Activated CD8-positive, alpha-beta T cell treated with anti-CD3 and anti-CD28 coated beads for 36 hours (primary cell): ENCODE measurements around the gene PBLD. TPM values are rescaled to one million over a fixed set of nuclear protein-coding genes. Genes with fewer than 3 reads are reported as not detected.

Experiments
- ATAC-seq: fragments of 200-7000 bp; cut with Tn5 transposase; one replicate; pipeline ENCODE4 v1.10.0; 2021; ENCODE audit warnings: mild to moderate bottlenecking, moderate library complexity
- CTCF ChIA-PET: fragments of 350-600 bp; sonication (Branson Sonifier 250); formaldehyde crosslinking; loops from one replicate; lab custom pipeline; 2021; ENCODE audit warnings: antibody characterized with exemption; lab: Charles Lee
- POLR2A ChIA-PET: fragments of 350-600 bp; sonication (Branson Sonifier 250); formaldehyde crosslinking; loops from one replicate; lab custom pipeline; 2021; ENCODE audit warnings: antibody characterized with exemption; lab: Charles Lee
- DNase-seq: peaks from one replicate; pipeline ENCODE4 v3.0.0-alpha.2; 2020
- H3K27ac Mint-ChIP-seq: one replicate; pipeline ENCODE4 v1.8.0; 2021; ENCODE audit warnings: mild to moderate bottlenecking, mixed read lengths
- H3K27me3 Mint-ChIP-seq: one replicate; pipeline ENCODE4 v1.8.0; 2021; ENCODE audit warnings: mixed read lengths
- H3K36me3 Mint-ChIP-seq: one replicate; pipeline ENCODE4 v1.8.0; 2021; ENCODE audit warnings: low read depth, mixed read lengths
- H3K4me1 Mint-ChIP-seq: one replicate; pipeline ENCODE4 v1.8.0; 2021; ENCODE audit warnings: low read depth, mixed read lengths
- H3K4me3 Mint-ChIP-seq: one replicate; pipeline ENCODE4 v1.8.0; 2021; ENCODE audit warnings: mild to moderate bottlenecking, moderate library complexity, mixed read lengths
- H3K9me3 Mint-ChIP-seq: one replicate; pipeline ENCODE4 v1.8.0; 2021; ENCODE audit warnings: mixed read lengths
- intact Hi-C: fragments of 100-400 bp; cut with micrococcal nuclease; formaldehyde crosslinking; loops from one replicate; pipeline ENCODE4 v1.10.0; 2022
- total RNA-seq, 2 experiments: library from RNA; stranded (reverse); gene quantifications; one replicate each; pipeline ENCODE4 v1.2.3, GENCODE V29; 2021
- TF ChIP-seq, protein P1 (sequence below): fragments of 200-600 bp; IDR thresholded peaks from one replicate; pipeline ENCODE4 v1.8.0; 2022; ENCODE audit warnings: antibody characterized with exemption, mild to moderate bottlenecking

Gene PBLD
- total RNA-seq: under 1 TPM; 0.77 to 0.85 TPM

- Mint-ChIP-seq H3K4me3 (peak within 1 kb of the TSS; percentile 94), H3K4me1 (peaks cover 44% of the 10 kb centered on the region), H3K27ac (peak within 1 kb of the TSS; percentile 100), H3K9me3 (no peaks in the 10 kb centered on the region), H3K36me3 (peaks cover 48% of the 10 kb centered on the region), H3K27me3 (no peaks in the 10 kb centered on the region)
- intact Hi-C loops: no loop called here
- CTCF ChIA-PET: interaction anchor here (0.8 to 4.8 kb wide), 9 partner anchors 9 to 122 kb away, joined by 3 to 21 read pairs (median 5); no protein-coding TSS in a partner anchor
- ATAC-seq (peak; percentile 22), DNase-seq (peak; percentile 70)
- POLR2A ChIA-PET: interaction anchor here (0.7 to 4.7 kb wide), 19 partner anchors 11 to 756 kb away, joined by 3 to 44 read pairs (median 3); partner anchors contain the start of genes DDX21, DNA2, HERC4 and SRGN
- TF ChIP-seq, protein P1, sequence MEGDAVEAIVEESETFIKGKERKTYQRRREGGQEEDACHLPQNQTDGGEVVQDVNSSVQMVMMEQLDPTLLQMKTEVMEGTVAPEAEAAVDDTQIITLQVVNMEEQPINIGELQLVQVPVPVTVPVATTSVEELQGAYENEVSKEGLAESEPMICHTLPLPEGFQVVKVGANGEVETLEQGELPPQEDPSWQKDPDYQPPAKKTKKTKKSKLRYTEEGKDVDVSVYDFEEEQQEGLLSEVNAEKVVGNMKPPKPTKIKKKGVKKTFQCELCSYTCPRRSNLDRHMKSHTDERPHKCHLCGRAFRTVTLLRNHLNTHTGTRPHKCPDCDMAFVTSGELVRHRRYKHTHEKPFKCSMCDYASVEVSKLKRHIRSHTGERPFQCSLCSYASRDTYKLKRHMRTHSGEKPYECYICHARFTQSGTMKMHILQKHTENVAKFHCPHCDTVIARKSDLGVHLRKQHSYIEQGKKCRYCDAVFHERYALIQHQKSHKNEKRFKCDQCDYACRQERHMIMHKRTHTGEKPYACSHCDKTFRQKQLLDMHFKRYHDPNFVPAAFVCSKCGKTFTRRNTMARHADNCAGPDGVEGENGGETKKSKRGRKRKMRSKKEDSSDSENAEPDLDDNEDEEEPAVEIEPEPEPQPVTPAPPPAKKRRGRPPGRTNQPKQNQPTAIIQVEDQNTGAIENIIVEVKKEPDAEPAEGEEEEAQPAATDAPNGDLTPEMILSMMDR: no peak
Observed at GRCh38 chr10:68332259-68333057, at the start of gene PBLD. PBLD (minus strand) TSS chr10:68332928; CDS start chr10:68306844, 26,084 bp downstream.

DNA sequence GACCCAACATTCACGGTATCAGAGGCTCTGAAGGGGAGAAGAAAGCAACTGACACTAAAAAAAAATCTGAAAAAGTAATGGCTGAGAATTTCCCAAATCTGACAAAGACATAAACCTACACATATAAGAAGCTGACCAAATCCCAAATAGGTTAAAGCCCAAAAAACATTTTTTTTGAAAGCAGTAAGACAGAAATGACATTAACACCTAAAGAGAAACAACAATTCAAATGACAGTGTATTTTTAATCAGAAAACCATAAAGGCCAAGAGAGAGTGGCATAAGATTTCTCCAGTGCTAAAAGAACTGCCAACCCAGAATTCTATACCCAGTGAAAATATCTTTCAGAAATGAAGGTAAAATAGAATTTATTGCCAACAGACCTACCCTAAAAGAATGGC lies 38.9 kb upstream of the PBLD start:
- POLR2A ChIA-PET: interaction anchor here (0.6 kb wide), 1 partner anchor 16 kb away, joined by 3 read pairs; no protein-coding TSS in a partner anchor
- no peak overlapping the region for H3K27ac Mint-ChIP-seq
- H3K4me3 Mint-ChIP-seq: no peak overlapping the region
- CTCF ChIA-PET: interaction anchor here (1.8 kb wide), 1 partner anchor 23 kb away, joined by 4 read pairs; no protein-coding TSS in a partner anchor
- TF ChIP-seq, protein P1: no peak
- DNase-seq (no peak), ATAC-seq (no peak)
- H3K27me3 Mint-ChIP-seq: no peaks in the 10 kb centered on the region
- peaks cover 7% of the 10 kb centered on the region for H3K9me3 Mint-ChIP-seq
- no peaks in the 10 kb centered on the region for H3K4me1 Mint-ChIP-seq
- H3K36me3 Mint-ChIP-seq: peaks cover 47% of the 10 kb centered on the region
- intact Hi-C loops: no loop called here

DNA sequence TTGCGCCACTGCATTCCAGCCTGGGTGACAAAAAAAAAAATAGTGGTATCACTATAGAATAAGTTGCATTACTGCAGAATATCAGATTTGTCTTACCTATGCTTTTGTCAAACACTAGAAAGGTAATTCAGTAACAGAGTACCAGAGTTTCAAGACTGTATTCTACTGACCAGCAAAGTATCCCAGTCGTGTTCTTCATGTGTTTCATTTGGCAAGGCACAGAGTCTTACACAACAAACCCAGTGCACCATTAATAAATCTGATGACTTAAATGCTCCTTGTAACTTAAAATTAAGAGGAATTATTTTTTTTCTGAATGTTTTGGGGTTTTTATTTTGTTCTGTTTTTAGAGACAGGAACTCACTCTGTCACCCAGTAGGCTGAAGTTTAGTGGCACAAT lies 34.4 kb upstream of the PBLD start:
- Mint-ChIP-seq H3K4me3 (no peak overlapping the region), H3K27ac (no peak overlapping the region), H3K27me3 (no peaks in the 10 kb centered on the region), H3K9me3 (peaks cover 3% of the 10 kb centered on the region), H3K36me3 (peaks cover 21% of the 10 kb centered on the region), H3K4me1 (peaks cover 3% of the 10 kb centered on the region)
- POLR2A ChIA-PET: no interaction called here
- ATAC-seq (no peak), DNase-seq (no peak)
- intact Hi-C loops: no loop called here
- CTCF ChIA-PET: no interaction called here
- TF ChIP-seq, protein P1: no peak

GRCh38 chr10:68366600-68366999 lies 33.9 kb upstream of the PBLD start:
- intact Hi-C loops: no loop called here
- peaks cover 16% of the 10 kb centered on the region for H3K36me3 Mint-ChIP-seq
- ChIA-PET POLR2A (no interaction called here), CTCF (no interaction called here)
- ATAC-seq (no peak), DNase-seq (no peak)
- no peak overlapping the region for H3K27ac Mint-ChIP-seq
- peaks cover 2% of the 10 kb centered on the region for H3K9me3 Mint-ChIP-seq
- TF ChIP-seq, protein P1: no peak
- H3K27me3 Mint-ChIP-seq: no peaks in the 10 kb centered on the region
- peaks cover 3% of the 10 kb centered on the region for H3K4me1 Mint-ChIP-seq
- no peak overlapping the region for H3K4me3 Mint-ChIP-seq

GRCh38 chr10:68365611-68366010 lies 32.9 kb upstream of the PBLD start:
- no peaks in the 10 kb centered on the region for H3K27me3 Mint-ChIP-seq
- ChIA-PET POLR2A (no interaction called here), CTCF (no interaction called here)
- TF ChIP-seq, protein P1: no peak
- H3K9me3 Mint-ChIP-seq: no peaks in the 10 kb centered on the region
- peaks cover 9% of the 10 kb centered on the region for H3K36me3 Mint-ChIP-seq
- no peak overlapping the region for H3K4me3 Mint-ChIP-seq
- peaks cover 3% of the 10 kb centered on the region for H3K4me1 Mint-ChIP-seq
- ATAC-seq (no peak), DNase-seq (no peak)
- no peak overlapping the region for H3K27ac Mint-ChIP-seq
- intact Hi-C loops: no loop called here
